NCI-H146 treated with DMSO at 0.1 percent for 48 hours (cell line): ENCODE measurements around the gene MYH11.

Source experiments
- DNase-seq: peaks from one replicate; lab custom pipeline; 2025; ENCODE audit not compliant: unreplicated experiment; lab: John Stamatoyannopoulos, UW

Gene MYH11

GRCh38 chr16:15856901-15857698 is at the start of gene MYH11:
Gene MYH11 (minus strand): TSS chr16:15857028. CDS start chr16:15838252, 18,776 bp downstream.
- DNase-seq, result no peak

GRCh38 chr16:15906439-15906838 is 49.6 kb upstream of the MYH11 start:
- DNase-seq, result no peak

GRCh38 chr16:15903960-15904359 is 47.1 kb upstream of the MYH11 start:
- no peak for DNase-seq

GRCh38 chr16:15900901-15901500 is 44.2 kb upstream of the MYH11 start:
- DNase-seq, result no peak

GRCh38 chr16:15900357-15900756 is 43.5 kb upstream of the MYH11 start:
- no peak for DNase-seq

- DNase-seq, result no peak
These were observed 42.8 kb upstream of the MYH11 start for GRCh38 chr16:15899538-15900100.

GRCh38 chr16:15898654-15899053 is 41.8 kb upstream of the MYH11 start:
- no peak for DNase-seq

GRCh38 chr16:15897834-15898254 is 41.0 kb upstream of the MYH11 start:
- DNase-seq, result no peak

GRCh38 chr16:15897121-15897780 is 40.4 kb upstream of the MYH11 start:
- no peak for DNase-seq

- DNase-seq, result no peak
These were observed 37.9 kb upstream of the MYH11 start for GRCh38 chr16:15894571-15895374.

GRCh38 chr16:15891508-15891907 is 34.7 kb upstream of the MYH11 start:
- DNase-seq, result no peak

- DNase-seq, result peak; percentile 98
These were observed 31.5 kb upstream of the MYH11 start, which contains the start of gene CEP20 for GRCh38 chr16:15888072-15888976. Gene CEP20 (minus strand): TSS chr16:15888603. CDS start chr16:15888585, 18 bp downstream.

- no peak for DNase-seq
These were observed 30.5 kb upstream of the MYH11 start for GRCh38 chr16:15887283-15887682.

GRCh38 chr16:15886078-15886477 is 29.2 kb upstream of the MYH11 start:
- DNase-seq, result no peak

GRCh38 chr16:15885560-15886001 is 28.8 kb upstream of the MYH11 start:
- DNase-seq, result no peak

- DNase-seq, result no peak
These were observed 25.7 kb upstream of the MYH11 start for GRCh38 chr16:15882563-15882962.

GRCh38 chr16:15881794-15882379 is 25.1 kb upstream of the MYH11 start:
- no peak for DNase-seq

GRCh38 chr16:15880434-15881308 is 23.8 kb upstream of the MYH11 start:
- no peak for DNase-seq
